ENCODE measurements around the gene DZIP1L.

GRCh38 chr3:138042043-138042442 is 73.4 kb downstream of the DZIP1L start:
- TF ChIP-seq CTCF (IDR thresholded peaks at IDR 0.05) (no peak), NPAS2 (CRISPR knock-in tag; IDR thresholded peaks at IDR 0.05; ENCODE audit: borderline replicate concordance) (no peak), POLR2A (IDR thresholded peaks at IDR 0.05; ENCODE audit: low read length) (no peak), ZSCAN20 (CRISPR knock-in tag; IDR thresholded peaks at IDR 0.05) (no peak)
